Lung (tissue), 12 donors: ENCODE results near the gene SIGLEC11. TPM values are rescaled to one million over a fixed set of nuclear protein-coding genes. Genes with fewer than 3 reads are reported as not detected.
"Not testable (repeated sequence)": the region's sequence is repeated elsewhere in the genome, so short reads cannot be mapped to it uniquely, and the experiment has no call there.

Source experiments
- ATAC-seq: fragments of 200-7000 bp; cut with Tn5 transposase; one replicate; pipeline ENCODE4 v1.9.1; 2020; ENCODE audit warnings: moderate number of reproducible peaks; ENCODE audit not compliant: insufficient read depth, low FRiP score
- DNase-seq, 3 donors: peaks; one replicate each; pipeline ENCODE4 v3.0.0-alpha.2; 2013 to 2017
- H3K27ac ChIP-seq, 2 donors: one replicate each; pipeline ENCODE4 v1.5.1; 2013; ENCODE audit warnings: mild to moderate bottlenecking in 2 of 2, moderate library complexity in 2 of 2, control low read depth in 1 of 2, inconsistent platforms in 1 of 2, low read depth in 1 of 2, low read length in 1 of 2
- H3K27me3 ChIP-seq, 3 donors: one replicate each; pipeline ENCODE4 v1.5.1; 2013; ENCODE audit warnings: low read length in 2 of 3; ENCODE audit not compliant: control insufficient read depth in 3 of 3, insufficient read depth in 3 of 3
- H3K36me3 ChIP-seq, 4 donors: one replicate each; pipeline ENCODE4 v1.5.1; 2013; ENCODE audit warnings: low read length in 4 of 4, mild to moderate bottlenecking in 1 of 4, moderate library complexity in 1 of 4; ENCODE audit not compliant: control insufficient read depth in 4 of 4, insufficient read depth in 4 of 4
- H3K4me1 ChIP-seq, 5 donors: one replicate each; pipeline ENCODE4 v1.5.1; 2013; ENCODE audit warnings: low read length in 5 of 5, mild to moderate bottlenecking in 2 of 5, moderate library complexity in 1 of 5; ENCODE audit not compliant: control insufficient read depth in 5 of 5, insufficient read depth in 5 of 5
- H3K4me3 ChIP-seq: one replicate; pipeline ENCODE4 v1.5.1; 2013; ENCODE audit warnings: mild to moderate bottlenecking, control low read depth, moderate library complexity
- H3K9ac ChIP-seq, 2 donors: one replicate each; pipeline ENCODE4 v1.5.1; 2013; ENCODE audit warnings: low read length in 2 of 2, control low read depth in 1 of 2; ENCODE audit not compliant: insufficient read depth in 1 of 2
- H3K9me3 ChIP-seq, 4 donors: one replicate each; pipeline ENCODE4 v1.5.1; 2013; ENCODE audit warnings: low read length in 3 of 4, mild to moderate bottlenecking in 1 of 4, moderate library complexity in 1 of 4; ENCODE audit not compliant: control insufficient read depth in 4 of 4, insufficient read depth in 3 of 4
- CTCF ChIP-seq: IDR thresholded peaks from 2 replicates; pipeline ENCODE4 v1.5.1; 2012; ENCODE audit warnings: mild to moderate bottlenecking; ENCODE audit errors: control extremely low read depth, extremely low read depth
- WGBS, 2 donors: extraction: QIAGEN DNeasy Blood & Tissue Kit; methylation state at CpG; one replicate each; pipeline ENCODE4 v1.1.7; 2013; 5-methylcytosine and 5-hydroxymethylcytosine counted together
- polyA plus RNA-seq, 2 donors: library from polyadenylated mRNA; stranded (reverse); fragments of 200-250 nt; gene quantifications; one replicate each; pipeline ENCODE4 v1.2.1, GENCODE V29; 2013
- total RNA-seq, 2 donors: library from RNA; depleted of rRNA in 1 of 2; stranded (reverse); fragments of >200 nt in 1 of 2; gene quantifications; one replicate each; pipeline ENCODE4 v1.2.1, GENCODE V29; 2014 to 2021
- donor health status: control.
- donor health status: control.
- donor health status: Bipolar disorder and iron deficiency.
- donor health status: healthy.
- donor health status: DM: yes; HTN: yes; CAD: no.

The SIGLEC11 gene
- total and polyA plus RNA-seq, 4 donors = 1.3 to 6.5 (median 3.2) TPM

GRCh38 chr19:49949742-49950589 is 11.0 kb downstream of the SIGLEC11 start:
- ATAC-seq = no peak

GRCh38 chr19:49946415-49946814 is 14.6 kb downstream of the SIGLEC11 start:
- ATAC-seq (no peak), DNase-seq (no peak)
- H3K27ac ChIP-seq = no peak overlapping the region
- 87 to 90% methylated on average over 8 of the region's 8 CpGs for WGBS, 2 donors
- TF ChIP-seq CTCF = no peak
- H3K4me3 ChIP-seq = no peak overlapping the region
- no peaks in the 10 kb centered on the region for H3K9me3 ChIP-seq
- H3K9ac ChIP-seq = no peak overlapping the region
- H3K36me3 ChIP-seq = no peaks in the 10 kb centered on the region
- H3K4me1 ChIP-seq = no peaks in the 10 kb centered on the region
- H3K27me3 ChIP-seq = no peaks in the 10 kb centered on the region

More at GRCh38 chr19:49949742-49950589, 11.0 kb downstream of the SIGLEC11 start:
- H3K4me3 ChIP-seq = no peak overlapping the region
- 77 to 88% methylated on average over 11 of the region's 11 CpGs for WGBS, 2 donors
- no peak for TF ChIP-seq CTCF
- no peaks in the 10 kb centered on the region for H3K9me3 ChIP-seq
- no peak overlapping the region for H3K9ac ChIP-seq
- no peak overlapping the region for H3K27ac ChIP-seq
- no peak for DNase-seq
- no peaks in the 10 kb centered on the region for H3K36me3 ChIP-seq
- H3K4me1 ChIP-seq = peaks cover 0 to 30% (median 12%) of the 10 kb centered on the region in 5 donors
- H3K27me3 ChIP-seq = no peaks in the 10 kb centered on the region

- H3K27me3 ChIP-seq, H3K4me3 ChIP-seq, DNase-seq, H3K9me3 ChIP-seq, H3K4me1 ChIP-seq, H3K36me3 ChIP-seq, H3K9ac ChIP-seq, H3K27ac ChIP-seq, ATAC-seq: not testable (repeated sequence)
- 46 to 70% methylated on average over 5 of the region's 5 CpGs for WGBS, 2 donors
Measured at GRCh38 chr19:49944567-49944966, 16.4 kb downstream of the SIGLEC11 start.

GRCh38 chr19:49940482-49940791 is 20.5 kb downstream of the SIGLEC11 start:
- H3K4me1 ChIP-seq = peaks cover 0 to 6% (median 0%) of the 10 kb centered on the region in 5 donors
- H3K27me3 ChIP-seq = no peaks in the 10 kb centered on the region
- no peaks in the 10 kb centered on the region for H3K9me3 ChIP-seq
- WGBS, 2 donors = 92 to 95% methylated on average over 5 of the region's 5 CpGs
- H3K4me3 ChIP-seq = no peak overlapping the region
- DNase-seq (no peak), ATAC-seq (no peak)
- no peak overlapping the region for H3K9ac ChIP-seq
- no peak overlapping the region for H3K27ac ChIP-seq
- H3K36me3 ChIP-seq = no peaks in the 10 kb centered on the region
- TF ChIP-seq CTCF = no peak
